BJ (cell line): ENCODE data around the gene RET. TPM values are rescaled to one million over a fixed set of nuclear protein-coding genes. Genes with fewer than 3 reads are reported as not detected.

Experiments used
- CTCF ChIA-PET: fragments of 350-600 bp; formaldehyde crosslinking; extraction: SDS; loops from one replicate; lab custom pipeline; 2021; ENCODE audit warnings: antibody characterized with exemption, inconsistent platforms; lab: Yijun Ruan, JAX
- POLR2A ChIA-PET: fragments of 300-600 bp; sonication (Branson Sonifier 250); formaldehyde crosslinking; extraction: SDS; loops from one replicate; lab custom pipeline; 2021; ENCODE audit warnings: antibody characterized with exemption; lab: Charles Lee
- DNase-seq: peaks from one replicate; pipeline ENCODE4 v3.0.0-alpha.2; 2011; ENCODE audit warnings: low read depth
- H3K27me3 ChIP-seq: 2 replicates; pipeline ENCODE4 v1.6.0; 2011; ENCODE audit warnings: low read length; ENCODE audit not compliant: control insufficient read depth, insufficient read depth
- H3K36me3 ChIP-seq: 2 replicates; pipeline ENCODE4 v1.5.1; 2011; ENCODE audit warnings: low read length; ENCODE audit not compliant: control insufficient read depth, insufficient read depth
- H3K4me3 ChIP-seq: 2 replicates; pipeline ENCODE4 v1.5.1; 2011; ENCODE audit warnings: low read depth, mild to moderate bottlenecking, control low read depth, low read length
- CTCF ChIP-seq: IDR thresholded peaks from 2 replicates; pipeline ENCODE4 v1.5.1; 2011; ENCODE audit warnings: low read depth, mild to moderate bottlenecking, control low read depth, inconsistent platforms, low read length, moderate library complexity; ENCODE audit not compliant: insufficient read depth
- polyA plus RNA-seq: library from polyadenylated mRNA; depleted of rRNA; stranded (reverse); fragments of >200 nt; gene quantifications from 2 replicates; pipeline ENCODE4 v1.2.3, GENCODE V29; 2011

The RET gene
- polyA plus RNA-seq, 1 experiment, result 0.29 TPM

- TF ChIP-seq CTCF, result no peak
- ChIA-PET CTCF (no interaction called here), POLR2A (no interaction called here)
- Histone ChIP-seq H3K4me3 (no peak overlapping the region), H3K36me3 (no peaks in the 10 kb centered on the region), H3K27me3 (no peaks in the 10 kb centered on the region)
- no peak for DNase-seq
Observed at GRCh38 chr10:43035800-43036199, 41.1 kb upstream of the RET start.

- no peak for DNase-seq
- ChIA-PET CTCF (no interaction called here), POLR2A (interaction anchor here (0.6 kb wide), 1 partner anchor 50 kb away, joined by 3 read pairs; no protein-coding TSS in a partner anchor)
- TF ChIP-seq CTCF, result no peak
- Histone ChIP-seq H3K4me3 (no peak overlapping the region), H3K36me3 (no peaks in the 10 kb centered on the region), H3K27me3 (no peaks in the 10 kb centered on the region)
Observed at GRCh38 chr10:43036481-43037428, 40.1 kb upstream of the RET start.

GRCh38 chr10:43037440-43037839, 39.4 kb upstream of the RET start:
- no peak for TF ChIP-seq CTCF
- ChIA-PET POLR2A (no interaction called here), CTCF (no interaction called here)
- Histone ChIP-seq H3K36me3 (no peaks in the 10 kb centered on the region), H3K4me3 (no peak overlapping the region), H3K27me3 (no peaks in the 10 kb centered on the region)
- no peak for DNase-seq

- CTCF ChIA-PET, result interaction anchor here (1.0 kb wide), 1 partner anchor 15 kb away, joined by 3 read pairs; no protein-coding TSS in a partner anchor
- POLR2A ChIA-PET, result no interaction called here
- no peaks in the 10 kb centered on the region for H3K27me3 ChIP-seq
- H3K36me3 ChIP-seq, result no peaks in the 10 kb centered on the region
- no peak for TF ChIP-seq CTCF
- DNase-seq, result no peak
- H3K4me3 ChIP-seq, result no peak overlapping the region
Observed at GRCh38 chr10:43037942-43038782, 38.7 kb upstream of the RET start.
